GM18507 (cell line): Measurements from ENCODE around the gene COQ7.

ENCODE experiments used
- DNase-seq: peaks from one replicate; pipeline ENCODE4 v3.0.0; 2011; ENCODE audit warnings: low read depth; ENCODE audit not compliant: insufficient read length; ENCODE audit errors: extremely low spot score
- FAIRE-seq: peaks from 2 replicates; lab custom pipeline; 2011; peaks lifted over from hg19 to GRCh38; lab: Jason Lieb, UNC

The COQ7 gene

GRCh38 chr16:19084879-19085278, 17.5 kb downstream of the COQ7 start:
- DNase-seq (no peak), FAIRE-seq (no peak)

DNA sequence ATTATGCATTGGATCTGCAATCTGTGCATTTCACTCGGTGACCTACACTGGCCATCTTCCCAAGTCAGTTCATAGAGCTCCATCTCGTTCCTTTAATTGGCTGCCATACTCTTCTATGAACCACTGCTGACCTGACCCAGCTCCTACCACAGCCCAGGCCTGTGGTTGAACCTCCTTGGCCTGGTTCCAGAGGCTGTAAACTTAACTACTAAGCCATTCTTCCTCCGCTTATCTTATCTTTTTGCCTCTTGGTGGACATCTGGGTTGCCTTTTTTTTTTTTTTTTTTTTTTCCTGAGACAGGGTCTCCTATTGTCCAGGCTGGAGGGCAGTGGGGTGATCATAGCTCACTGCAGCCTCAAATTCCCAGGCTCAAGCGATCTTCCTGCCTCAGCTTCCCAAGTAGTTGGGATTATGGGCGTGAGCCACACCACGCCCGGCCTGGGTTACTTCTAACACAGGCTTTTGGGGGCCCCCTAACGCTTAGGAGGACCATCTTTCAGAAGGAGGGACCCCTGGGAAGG, 18.3 kb downstream of the COQ7 start:
- DNase-seq (no peak), FAIRE-seq (no peak)

GRCh38 chr16:19086322-19087199, 19.1 kb downstream of the COQ7 start:
- peak; percentile 67 for FAIRE-seq

DNA sequence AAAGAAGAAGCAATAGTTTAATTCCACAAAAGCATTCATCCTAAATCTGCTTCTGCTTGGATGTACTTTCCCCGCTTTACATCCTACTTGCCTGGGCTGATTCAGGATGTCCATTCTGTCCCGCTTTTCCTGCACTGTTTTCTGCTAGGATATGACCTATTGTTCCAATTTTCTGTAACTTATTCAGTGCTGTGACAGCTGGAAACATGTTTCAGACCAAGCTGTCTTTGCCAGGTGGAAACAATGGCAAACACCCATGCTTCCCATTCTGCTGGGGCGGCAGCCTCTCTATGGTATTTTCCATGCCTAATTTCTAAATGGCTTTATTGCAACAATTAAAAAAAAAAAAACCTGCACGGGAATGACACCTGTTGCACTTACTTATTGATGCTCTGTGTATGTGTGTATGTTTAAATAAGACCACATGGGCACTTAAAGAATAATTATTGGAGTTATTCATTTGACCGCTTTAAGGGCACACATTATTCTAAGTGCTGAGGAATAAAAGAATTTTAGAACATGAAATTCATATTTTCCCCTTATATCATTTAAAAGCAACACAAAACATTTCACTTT, 21.0 kb downstream of the COQ7 start:
- no peak for FAIRE-seq
- no peak for DNase-seq

More at GRCh38 chr16:19086322-19087199, 19.1 kb downstream of the COQ7 start:
- peak; percentile 70 for DNase-seq

DNA sequence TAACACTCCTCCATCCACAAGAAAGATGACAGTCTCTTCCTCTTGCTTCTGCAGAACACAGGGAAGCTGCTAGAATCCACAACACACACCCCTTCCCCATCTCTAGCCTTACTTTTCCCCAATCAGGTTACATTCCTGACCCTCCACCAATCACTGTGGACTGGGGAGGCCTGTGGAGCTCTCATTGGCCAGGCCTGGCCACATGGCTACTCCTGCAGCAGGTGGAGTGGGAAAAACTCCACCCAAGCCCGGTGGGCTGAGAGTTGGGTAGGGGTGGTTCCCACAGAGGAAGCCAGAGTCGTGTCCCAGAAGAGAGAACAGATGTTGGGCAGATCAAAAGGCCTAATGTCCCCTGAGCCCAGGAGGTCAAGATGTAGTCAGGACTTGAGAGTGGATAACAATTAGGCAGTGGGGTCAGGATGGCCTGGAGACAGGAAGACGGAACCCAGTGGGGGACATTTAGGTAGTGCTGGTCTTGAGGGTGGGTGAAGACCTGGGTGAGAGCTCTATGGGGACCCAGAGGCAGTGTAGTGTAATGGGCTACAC, 22.1 kb downstream of the COQ7 start:
- FAIRE-seq (no peak), DNase-seq (no peak)

- FAIRE-seq = no peak
Observed at GRCh38 chr16:19090916-19091315, 23.5 kb downstream of the COQ7 start.

GRCh38 chr16:19092653-19093410, 25.4 kb downstream of the COQ7 start:
- FAIRE-seq (no peak), DNase-seq (no peak)

More at GRCh38 chr16:19090916-19091315, 23.5 kb downstream of the COQ7 start:
- DNase-seq = no peak

GRCh38 chr16:19093631-19094541, 26.5 kb downstream of the COQ7 start:
- FAIRE-seq (no peak), DNase-seq (no peak)

GRCh38 chr16:19094542-19095365, 27.3 kb downstream of the COQ7 start:
- peak; percentile 70 for FAIRE-seq
- no peak for DNase-seq

GRCh38 chr16:19095654-19096053, 28.2 kb downstream of the COQ7 start:
- FAIRE-seq = no peak
- no peak for DNase-seq

DNA sequence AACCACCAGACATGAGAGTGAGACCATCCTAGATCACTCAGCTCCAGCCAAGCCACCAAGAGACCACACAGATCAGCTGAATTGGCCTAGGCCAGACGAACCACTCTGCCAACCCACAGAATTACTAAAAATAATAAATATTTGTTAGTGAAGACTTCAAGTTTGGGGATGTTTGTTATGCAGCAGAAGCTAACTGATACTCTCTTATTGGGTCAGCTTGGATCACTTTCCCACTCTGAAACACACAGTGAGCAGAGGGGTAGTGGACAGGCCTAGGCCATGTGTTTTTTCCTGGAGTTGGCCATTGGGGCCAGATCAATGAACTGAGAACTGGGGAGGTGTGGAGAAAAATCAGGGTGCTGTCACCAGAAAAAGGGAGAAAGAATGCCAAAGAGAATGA, 30.8 kb downstream of the COQ7 start:
- DNase-seq (no peak), FAIRE-seq (no peak)

DNA sequence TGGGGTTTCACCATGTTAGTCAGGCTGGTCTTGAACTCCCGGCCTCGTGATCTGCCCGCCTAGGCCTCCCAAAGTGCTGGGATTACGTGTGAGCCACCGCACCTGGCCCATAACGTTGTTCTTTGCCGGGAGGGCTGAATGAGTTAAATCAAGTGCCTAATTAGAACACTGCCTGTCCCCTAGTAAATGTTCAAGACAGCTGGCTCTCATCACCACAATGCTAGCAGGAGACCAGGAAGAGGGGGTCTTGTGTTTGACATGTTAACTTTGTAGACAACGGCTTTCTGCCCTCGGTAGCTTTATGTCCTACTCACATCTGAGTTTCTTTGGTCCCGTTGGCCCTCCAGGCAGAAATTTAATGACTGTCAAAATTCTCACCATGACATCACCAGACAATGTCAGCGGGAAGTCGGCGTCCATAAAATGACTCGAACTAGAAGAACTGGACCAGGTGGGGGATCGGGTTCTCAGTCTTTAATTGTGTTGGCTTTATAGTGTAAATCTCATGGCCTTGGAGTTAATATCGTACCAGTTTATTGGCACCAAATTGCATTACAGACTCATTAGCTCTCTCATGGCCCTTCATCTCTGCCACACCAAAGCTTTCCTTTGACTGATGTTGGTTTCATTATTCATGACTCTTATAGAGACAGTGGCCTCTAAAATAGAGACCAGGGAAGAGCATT, 34.9 kb downstream of the COQ7 start:
- FAIRE-seq (no peak), DNase-seq (no peak)

DNA sequence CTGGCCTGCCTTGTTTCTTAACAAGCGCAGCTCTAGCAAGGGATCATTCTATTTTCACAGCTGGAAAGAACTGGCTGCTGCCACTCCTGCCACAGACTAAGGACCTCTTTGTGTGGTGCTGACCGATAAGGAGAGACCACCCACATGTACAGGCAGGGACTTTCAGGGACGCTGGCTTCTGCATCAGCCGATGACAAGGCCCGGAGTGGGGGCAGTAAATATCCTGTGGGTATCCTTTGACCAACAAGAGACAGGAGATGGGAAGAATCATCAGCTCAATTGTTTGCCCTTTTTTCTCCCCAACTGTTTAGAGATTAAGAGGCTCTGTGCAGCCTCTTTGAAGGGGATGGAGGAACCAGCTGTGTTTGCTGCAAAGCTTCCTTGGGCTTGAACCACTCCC, 37.2 kb downstream of the COQ7 start:
- DNase-seq (no peak), FAIRE-seq (no peak)

- DNase-seq = no peak
- no peak for FAIRE-seq
Observed at GRCh38 chr16:19105131-19105530, 37.7 kb downstream of the COQ7 start.

DNA sequence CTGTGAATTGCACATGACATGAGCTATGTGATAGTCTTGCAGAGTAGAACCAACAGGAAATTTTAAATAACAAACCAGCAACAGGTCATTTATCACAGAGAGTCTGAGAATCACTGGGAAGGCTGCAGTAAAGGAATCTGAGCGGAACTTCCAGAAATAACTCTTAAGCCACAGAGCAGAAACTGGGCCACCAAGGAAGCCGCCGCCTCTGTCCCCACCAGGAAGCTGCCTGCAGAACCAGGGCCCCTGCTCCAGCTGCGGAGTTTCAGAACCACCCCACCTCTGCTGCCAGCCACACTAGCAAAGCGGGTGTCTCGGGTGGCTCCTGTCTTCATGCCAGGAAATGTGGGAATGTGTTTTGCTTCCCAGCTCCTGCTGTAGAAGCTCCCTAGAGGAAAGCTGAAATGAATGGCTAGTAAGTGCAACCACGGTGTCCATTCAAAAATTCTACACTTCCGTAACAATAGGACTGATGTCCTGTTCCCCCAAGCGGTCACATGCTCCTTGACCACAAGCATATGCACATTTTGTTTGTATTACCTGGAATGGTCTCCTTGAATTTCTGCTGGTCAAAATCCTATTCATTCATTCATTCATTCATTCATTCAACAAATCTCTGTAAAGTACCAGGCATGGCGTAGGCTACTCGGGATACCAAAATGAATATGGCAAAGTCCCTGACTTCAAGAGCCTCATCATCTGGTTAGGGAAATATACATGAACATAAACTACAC, 38.6 kb downstream of the COQ7 start:
- DNase-seq (no peak), FAIRE-seq (no peak)

DNA sequence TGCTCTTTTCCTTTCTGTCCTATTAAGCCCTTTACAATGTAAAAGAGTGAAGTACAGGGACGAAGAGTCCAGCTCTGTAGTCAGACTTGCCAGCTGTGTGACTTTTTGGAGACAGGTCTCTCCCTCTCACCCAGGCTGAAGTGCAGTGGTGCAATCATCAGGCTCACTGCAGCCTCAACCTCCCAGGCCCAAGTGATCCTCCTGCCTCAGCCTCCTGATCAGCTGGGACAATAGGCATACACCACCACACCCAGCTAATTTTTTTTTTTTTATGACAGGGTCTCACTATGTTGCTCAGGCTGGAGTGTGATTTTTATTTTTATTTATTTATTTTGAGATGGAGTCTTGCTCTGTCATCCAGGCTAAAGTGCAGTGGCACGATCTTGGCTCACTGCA, 39.2 kb downstream of the COQ7 start:
- FAIRE-seq (no peak), DNase-seq (no peak)
